GM19397 (cell line): ENCODE results near the gene RGS11.

Source experiments
- ATAC-seq: cut with Tn5 transposase; IDR thresholded peaks from one replicate; pipeline ENCODE4 v1.9.1; 2021; ENCODE audit warnings: mild to moderate bottlenecking, moderate library complexity; ENCODE audit not compliant: unreplicated experiment

RGS11 gene

DNA sequence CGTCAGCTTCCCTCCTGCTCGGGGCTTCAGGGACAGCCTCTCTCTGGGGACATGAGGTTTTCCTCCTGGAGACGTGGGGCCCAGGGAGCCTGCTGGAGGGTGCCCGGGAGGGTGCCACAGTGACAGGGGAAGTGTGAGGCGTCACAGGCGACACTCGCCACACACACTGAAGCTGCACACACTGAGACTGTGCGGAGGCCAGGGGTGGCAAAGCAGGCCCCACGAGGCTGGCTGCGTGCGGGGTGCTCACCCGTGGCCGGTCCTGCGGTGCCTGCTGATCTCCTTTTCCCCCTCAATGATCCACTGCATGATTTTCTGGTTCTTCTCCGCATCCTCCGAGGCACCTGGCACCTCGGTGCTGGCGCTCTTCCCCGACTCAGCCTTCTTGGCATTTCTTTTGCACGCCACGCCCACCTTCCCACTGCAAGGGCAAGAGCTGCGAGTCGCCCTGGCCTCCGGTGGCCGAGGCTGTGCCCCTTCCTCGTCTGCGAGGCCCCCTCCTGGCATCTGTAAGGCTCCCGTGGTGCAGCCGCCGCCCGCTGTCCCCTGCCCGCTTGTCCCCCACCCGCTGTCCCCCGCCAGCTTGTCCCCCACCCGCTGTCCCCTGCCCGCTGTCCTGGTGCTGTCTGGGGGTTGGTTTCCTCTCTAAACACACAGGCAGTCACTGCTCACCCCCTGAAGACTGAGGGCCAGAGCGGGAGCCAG, 21.2 kb upstream of the RGS11 start:
- ATAC-seq = no peak

DNA sequence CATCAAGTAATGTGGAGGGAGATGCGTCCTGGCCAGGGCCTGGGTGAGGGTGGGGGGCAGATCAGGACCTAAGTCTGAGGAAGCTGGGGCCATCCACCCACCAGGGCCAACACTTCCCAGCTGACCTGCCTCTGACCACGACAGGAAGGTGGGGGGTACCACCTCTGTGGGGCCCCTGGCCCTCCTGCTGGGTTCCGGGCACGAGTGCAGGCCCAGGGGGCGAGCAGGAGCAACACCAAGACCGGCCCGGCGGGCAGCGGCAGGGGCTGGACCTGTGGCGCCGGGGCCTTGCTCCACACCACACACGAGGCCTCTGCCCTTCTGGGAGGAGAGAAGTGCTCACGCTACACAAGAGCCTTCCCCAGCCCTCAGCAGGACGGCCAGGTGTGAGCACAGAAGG, 20.5 kb upstream of the RGS11 start:
- no peak for ATAC-seq

- no peak for ATAC-seq
These were observed 17.5 kb upstream of the RGS11 start for GRCh38 chr16:293043-293775.

DNA sequence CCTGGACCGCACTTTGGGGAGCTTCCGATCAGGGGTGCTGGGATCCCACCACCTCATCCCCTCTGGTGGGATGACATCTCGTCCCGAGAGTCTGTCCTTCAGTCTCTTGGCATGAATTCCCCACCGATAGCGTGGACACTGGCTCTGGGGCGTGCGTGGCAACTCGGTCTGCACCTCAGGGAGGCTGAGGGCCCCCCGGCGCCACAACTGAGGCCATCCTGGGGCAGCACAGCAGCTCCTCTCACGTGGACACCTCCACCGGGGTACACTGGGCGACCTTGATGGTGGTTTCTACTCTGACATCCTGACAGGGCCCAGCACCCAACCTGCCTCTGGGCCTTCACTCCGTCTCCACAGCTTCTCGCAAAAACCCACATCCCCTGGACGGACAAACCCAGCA, 15.8 kb upstream of the RGS11 start:
- ATAC-seq = no peak

GRCh38 chr16:290681-291405, 15.1 kb upstream of the RGS11 start:
- ATAC-seq = no peak

DNA sequence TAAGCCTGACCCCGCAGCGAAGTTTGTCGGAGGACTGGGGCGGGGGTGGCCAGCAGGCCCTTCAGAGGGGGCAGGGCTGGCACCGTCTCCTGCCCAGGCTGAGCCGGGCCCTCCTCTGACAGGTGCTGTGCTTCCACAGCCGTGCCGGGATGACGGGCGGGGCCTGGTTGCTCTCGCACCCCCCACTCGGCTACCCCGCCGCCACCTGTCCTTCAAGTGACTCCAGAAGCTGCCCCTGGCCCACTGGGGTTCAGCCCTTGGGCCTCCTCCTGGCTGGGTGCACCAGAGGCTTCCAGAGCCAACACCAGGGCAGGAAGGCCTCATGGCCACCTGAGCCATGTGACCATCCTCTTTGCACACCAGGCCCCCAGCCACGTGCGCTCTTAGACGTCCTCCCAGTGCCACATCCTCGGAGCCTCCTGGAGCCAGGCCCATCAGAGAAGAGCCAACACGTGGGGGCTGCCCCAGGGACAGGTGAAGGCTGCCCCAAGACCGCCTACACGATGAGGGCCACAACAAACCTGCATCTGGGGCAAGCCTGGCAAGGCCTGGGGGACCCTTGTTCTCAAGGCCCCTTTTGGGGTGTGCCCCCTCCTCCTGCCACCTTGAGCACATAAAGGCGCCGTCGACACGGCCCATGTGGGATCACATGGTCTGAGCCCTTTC, 14.4 kb upstream of the RGS11 start:
- no peak for ATAC-seq

DNA sequence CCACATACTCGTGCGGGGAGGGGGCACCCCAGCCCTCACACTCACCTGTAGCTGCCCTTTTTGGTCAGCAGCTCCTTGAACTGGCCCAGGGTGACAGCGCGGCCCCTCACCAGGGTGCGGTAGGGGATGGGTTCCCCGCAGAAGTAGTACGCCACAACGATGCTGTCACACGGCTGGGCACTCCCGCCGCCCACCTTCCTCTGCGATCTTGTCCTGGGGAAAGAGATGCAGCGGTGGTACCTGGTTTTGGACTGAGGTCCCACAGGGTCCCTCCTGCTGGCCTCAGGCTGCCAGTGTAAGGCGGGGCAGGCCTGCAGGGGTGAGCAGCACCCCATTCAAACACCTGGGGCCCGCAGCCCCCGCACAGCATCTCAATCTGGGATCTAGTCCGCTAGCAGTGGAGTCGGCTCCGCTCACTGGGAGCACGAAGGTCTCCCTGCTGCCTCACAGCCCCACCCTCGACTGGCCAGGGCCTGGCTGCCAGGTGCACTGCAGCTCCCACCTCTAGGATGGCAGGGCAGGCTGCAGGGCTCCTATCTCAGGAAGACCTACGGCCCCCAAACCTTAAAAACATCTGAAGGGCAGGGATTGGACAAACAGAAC, 13.8 kb upstream of the RGS11 start:
- ATAC-seq = no peak

DNA sequence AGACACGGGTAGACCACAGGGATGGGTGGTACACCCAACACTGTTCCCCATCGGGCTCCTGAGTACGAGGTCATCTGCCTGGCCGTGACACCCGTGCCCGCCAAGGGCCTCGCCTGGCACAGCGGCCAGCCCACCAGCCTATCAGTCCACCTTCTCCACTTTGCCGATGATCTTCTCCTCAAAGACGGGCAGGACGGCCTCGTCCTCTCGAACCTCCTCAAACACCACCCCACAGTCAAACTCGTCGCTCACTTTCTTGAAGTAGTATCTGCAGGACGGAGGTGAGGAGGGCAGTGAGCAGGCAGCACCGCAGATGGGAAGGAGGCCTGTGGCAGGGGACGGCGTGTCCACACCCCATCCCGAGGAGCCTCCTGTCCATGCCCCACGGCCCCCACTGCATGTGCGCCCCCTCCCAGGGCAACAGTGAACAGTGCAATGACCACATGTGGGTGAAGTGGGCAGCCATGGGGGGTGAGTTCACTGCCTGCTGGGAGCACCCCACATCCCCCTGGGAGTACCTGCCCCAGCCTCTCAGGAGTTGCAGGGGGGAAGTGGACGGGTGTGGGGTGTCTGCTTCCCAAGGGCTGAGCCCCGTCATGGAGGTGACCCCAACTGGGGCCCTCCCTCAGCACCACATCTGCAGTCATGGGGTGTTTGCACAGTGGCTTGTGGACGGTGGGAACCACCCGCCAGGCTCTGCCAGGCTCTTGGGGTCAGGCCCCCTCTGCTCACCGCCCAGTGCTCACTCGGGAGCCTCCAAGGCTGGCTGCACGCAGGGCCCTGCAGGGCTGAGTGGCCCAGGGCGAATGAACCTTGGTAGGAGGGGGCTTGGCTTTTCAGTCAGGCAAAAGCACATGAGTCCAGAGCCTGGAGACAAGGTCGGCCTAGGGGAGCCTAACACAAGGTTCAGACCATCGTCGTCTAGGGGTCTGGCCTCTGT, 12.5 kb upstream of the RGS11 start:
- no peak for ATAC-seq

GRCh38 chr16:287298-287811, 11.6 kb upstream of the RGS11 start:
- ATAC-seq = no peak

DNA sequence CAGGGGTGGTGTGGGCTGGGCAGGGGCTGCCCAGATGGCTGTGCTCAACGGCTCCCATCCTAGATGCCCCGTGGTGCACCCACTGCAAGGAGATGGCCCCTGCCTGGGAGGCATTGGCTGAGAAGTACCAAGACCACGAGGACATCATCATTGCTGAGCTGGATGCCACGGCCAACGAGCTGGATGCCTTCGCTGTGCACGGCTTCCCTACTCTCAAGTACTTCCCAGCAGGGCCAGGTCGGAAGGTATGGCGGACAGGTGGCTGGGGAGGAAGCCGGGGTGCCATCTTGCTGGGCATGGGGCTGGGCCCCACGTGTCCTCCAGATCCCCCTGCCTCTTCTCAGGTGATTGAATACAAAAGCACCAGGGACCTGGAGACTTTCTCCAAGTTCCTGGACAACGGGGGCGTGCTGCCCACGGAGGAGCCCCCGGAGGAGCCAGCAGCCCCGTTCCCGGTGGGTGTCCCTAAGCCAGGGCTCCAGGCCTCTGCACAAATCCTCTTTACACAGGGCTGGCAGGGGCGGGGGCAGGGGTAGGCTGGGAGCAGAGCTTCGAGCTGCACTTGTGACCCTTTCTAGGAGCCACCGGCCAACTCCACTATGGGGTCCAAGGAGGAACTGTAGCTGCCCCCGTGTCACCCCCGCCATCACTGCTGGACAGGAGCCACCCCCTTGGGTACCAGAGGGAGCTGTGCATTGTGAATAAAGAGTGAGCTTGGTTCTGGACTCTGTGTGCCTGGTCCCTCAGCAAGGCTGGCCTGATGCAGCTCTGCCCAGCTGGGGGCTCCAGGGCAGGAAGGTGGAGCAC, 10.9 kb upstream of the RGS11 start:
- no peak for ATAC-seq

- ATAC-seq = no peak
These were observed 9.7 kb upstream of the RGS11 start for GRCh38 chr16:285146-286055.

DNA sequence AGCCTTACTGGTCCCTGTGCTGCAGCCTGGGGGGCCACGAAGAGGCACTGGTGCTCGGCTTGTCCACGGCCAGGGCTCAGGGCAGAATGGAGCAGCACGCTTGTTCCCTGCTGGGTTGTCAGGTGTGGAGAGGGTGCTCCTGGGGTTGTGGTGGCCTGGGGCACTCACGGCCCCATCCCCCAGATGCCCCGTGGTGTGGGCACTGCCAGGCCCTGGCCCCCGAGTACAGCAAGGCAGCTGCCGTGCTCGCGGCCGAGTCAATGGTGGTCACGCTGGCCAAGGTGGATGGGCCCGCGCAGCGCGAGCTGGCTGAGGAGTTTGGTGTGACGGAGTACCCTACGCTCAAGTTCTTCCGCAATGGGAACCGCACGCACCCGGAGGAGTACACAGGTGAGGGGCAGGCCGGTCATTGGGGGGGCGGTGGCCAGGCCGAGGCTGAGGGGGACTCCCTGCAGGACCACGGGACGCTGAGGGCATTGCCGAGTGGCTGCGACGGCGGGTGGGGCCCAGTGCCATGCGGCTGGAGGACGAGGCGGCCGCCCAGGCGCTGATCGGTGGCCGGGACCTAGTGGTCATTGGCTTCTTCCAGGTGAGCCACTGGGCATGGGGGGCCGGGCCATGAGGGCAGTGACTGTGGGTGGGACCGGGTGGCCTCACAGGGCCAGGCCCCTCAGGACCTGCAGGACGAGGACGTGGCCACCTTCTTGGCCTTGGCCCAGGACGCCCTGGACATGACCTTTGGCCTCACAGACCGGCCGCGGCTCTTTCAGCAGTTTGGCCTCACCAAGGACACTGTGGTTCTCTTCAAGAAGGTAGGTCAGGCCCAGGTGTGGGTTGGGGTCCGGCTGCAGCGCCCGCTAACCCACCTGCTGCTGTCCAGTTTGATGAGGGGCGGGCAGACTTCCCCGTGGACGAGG, 8.7 kb upstream of the RGS11 start:
- no peak for ATAC-seq

- ATAC-seq = no peak
These were observed 7.5 kb upstream of the RGS11 start, which contains the start of gene PDIA2 for GRCh38 chr16:283033-283805. Gene PDIA2, plus strand, starts transcription at chr16:283164. Its CDS starts 6 bp downstream, at chr16:283170.

- ATAC-seq = no peak
These were observed 6.7 kb upstream of the RGS11 start for GRCh38 chr16:282491-282890.

DNA sequence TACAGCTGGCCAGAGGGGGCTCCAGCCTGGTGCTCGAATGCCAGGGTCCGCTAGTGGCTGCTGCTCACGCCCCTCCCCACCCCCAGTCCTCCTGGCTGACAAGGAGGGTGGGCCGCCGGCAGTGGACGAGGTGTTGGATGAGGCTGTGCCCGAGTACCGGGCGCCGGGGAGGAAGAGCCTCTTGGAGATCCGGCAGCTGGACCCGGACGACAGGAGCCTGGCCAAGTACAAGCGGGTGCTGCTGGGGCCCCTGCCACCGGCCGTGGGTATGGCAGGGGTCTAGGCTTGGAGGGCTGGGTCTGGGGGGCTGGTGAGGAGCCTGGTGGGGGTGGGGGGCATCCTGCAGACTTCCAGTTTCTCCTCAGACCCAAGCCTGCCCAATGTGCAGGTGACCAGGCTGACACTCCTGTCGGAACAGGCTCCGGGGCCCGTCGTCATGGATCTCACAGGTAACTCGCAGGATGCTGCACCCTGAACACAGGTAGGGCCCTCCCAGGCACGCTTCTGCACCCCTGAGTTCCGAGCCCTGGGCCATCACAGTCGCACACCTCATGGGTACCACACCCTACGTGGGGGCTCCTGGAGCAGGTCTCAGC, 6.0 kb upstream of the RGS11 start:
- ATAC-seq = no peak
